Activated CD4-positive, CD25-positive, alpha-beta regulatory T cell treated with anti-CD3 and anti-CD28 coated beads, Interleukin-2, amount 50 U/mL, for 24 hours (primary cell): ENCODE results near the gene TBC1D5.
A peak's percentile ranks its signal among the peaks of the same experiment; 100 is the strongest.

Experiments used
- ATAC-seq, 2 donors: fragments of 150-1000 bp; cut with Tn5 transposase; one replicate each; pipeline ENCODE4 v1.10.0; 2021; ENCODE audit warnings: mild to moderate bottlenecking in 1 of 2, moderate library complexity in 1 of 2

TBC1D5 gene

DNA sequence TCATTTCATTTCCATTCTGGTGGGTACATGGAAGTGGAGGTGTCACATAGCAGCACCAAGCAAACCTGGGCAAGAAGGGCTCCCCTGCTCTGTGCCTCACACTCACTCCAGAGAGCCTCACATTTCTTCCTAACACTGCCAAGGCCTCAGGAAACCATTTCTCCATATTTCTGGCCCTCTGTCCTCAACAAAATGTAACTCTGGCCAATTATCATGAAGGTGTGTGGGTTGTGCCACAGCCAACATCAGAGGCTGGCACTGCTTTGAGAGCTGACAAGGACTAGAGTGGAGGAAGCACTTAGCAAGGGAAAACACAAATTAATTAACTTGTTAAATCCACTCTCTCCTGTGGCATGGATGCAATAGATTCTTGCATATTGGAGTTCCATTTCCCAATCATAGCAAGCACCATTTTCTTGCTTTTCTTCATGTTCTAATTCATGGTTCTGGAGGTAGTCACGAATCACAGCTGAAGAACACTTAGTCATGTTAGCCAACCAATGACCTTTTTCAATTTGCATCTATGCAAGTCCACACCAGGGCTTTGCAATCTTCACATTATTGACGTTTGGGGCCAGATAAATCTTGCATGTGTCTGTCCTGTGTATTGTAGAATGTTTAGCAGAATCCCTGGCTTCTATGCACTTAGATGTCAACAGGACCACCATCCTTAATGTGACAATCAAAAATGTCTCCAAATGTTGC is 616.5 kb downstream of the TBC1D5 start:
- no peak for ATAC-seq

DNA sequence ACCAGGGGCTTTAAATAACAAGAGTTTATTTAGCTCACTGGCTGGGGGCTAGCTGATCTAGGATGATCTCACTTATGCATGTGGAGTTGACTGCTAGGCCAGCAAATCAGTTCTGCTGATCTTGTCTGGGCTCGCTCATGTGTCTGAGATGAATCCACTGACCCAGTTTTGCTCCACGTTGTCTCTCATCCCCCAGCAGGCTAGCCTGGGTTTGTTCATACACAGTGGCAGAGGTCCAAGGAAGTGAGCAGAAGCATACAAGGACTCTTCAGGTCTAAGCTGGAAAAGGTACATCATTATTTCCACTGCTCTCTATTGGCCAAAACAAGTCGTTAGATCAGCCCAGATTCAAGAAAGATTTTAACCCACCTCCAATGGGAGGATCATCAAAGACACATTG is 619.7 kb downstream of the TBC1D5 start:
- no peak for ATAC-seq

DNA sequence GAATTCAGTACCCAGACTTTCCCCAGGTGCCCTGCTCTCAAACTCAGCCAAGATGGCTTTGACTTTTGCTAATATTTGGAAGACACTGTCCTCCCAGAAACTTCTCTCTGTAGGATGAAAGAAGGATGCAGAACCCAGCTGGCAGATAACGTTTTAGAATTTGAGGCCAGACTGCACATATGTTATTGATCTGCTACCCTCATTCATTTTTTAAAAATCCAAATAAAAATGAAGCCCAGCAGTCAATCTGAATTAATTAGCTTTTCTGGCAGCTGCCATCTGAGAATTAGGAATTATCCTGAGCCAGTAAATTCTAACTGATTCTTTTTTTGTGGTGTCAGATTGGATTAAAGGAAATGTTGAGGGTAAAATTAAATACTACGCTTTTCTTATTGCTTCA is 621.1 kb downstream of the TBC1D5 start:
- no peak for ATAC-seq

DNA sequence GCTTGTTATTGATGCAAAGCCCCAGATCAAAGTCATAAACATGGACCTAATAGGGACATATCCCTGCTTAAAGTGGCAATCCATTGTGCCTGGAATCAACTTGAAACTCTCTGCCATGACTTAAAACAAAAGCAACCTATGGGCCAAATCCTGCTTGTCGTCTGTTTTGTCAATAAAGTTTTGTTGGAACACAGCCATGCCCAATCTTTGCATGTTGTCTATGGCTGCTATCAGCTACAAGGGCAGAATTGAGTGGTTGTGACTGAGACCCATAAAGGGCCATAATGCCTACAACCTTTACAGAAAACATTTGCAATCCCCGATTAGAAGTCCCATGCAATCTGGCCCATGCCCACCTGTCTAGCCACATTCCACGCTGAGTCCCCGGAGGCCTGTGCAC is 622.3 kb downstream of the TBC1D5 start:
- ATAC-seq: no peak

- no peak for ATAC-seq
Observed at GRCh38 chr3:17119201-17120072, 623.0 kb downstream of the TBC1D5 start.

GRCh38 chr3:17118771-17119170 is 623.7 kb downstream of the TBC1D5 start:
- no peak for ATAC-seq

DNA sequence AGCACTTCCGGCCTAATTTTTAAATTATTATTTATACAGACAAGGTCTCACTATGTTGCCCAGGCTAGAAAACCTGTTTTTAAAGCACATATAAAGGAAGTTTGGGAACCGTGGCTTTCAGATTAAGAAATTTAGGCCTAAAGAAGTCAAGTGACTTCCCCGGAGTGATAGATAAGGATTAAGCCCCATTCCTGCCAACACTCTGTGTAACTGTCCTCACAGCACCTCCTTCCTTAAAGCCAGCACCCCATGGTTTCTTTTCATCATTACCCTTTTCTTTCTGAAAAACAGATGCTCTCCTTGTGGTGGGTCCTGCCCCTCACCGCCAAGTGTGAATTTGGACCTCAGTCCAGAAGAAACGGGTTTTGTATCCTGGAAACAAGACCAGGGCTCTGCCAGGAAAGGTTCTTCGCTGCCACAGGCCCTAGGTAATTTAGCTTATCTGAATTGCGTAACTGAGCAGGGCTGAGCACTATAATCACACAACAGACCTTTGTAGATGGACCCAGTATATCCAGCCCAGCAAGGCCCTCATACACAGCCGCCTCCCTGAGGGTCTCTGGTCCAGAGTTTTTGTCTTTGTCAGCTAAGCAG is 626.3 kb downstream of the TBC1D5 start:
- no peak for ATAC-seq

- no peak for ATAC-seq
Observed at GRCh38 chr3:17115186-17115585, 627.2 kb downstream of the TBC1D5 start.

DNA sequence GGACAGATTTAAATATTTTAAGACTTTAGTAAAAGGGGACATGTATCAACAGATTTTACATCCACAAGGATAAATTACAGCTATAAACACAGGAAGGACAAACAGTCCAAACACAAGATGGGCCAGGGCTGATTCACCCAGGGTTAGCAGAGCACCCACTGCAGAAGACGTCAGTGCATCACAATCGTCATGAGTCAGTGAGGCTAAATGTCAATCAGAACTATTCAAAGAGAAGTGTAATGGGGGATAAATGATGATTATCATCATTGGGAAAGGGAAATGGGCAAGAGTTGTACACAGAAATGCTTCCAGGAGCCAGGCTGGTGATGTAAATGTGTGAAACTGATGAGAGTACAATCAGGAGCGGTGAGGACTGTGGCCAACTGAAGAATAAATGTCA is 630.8 kb downstream of the TBC1D5 start:
- ATAC-seq: no peak

DNA sequence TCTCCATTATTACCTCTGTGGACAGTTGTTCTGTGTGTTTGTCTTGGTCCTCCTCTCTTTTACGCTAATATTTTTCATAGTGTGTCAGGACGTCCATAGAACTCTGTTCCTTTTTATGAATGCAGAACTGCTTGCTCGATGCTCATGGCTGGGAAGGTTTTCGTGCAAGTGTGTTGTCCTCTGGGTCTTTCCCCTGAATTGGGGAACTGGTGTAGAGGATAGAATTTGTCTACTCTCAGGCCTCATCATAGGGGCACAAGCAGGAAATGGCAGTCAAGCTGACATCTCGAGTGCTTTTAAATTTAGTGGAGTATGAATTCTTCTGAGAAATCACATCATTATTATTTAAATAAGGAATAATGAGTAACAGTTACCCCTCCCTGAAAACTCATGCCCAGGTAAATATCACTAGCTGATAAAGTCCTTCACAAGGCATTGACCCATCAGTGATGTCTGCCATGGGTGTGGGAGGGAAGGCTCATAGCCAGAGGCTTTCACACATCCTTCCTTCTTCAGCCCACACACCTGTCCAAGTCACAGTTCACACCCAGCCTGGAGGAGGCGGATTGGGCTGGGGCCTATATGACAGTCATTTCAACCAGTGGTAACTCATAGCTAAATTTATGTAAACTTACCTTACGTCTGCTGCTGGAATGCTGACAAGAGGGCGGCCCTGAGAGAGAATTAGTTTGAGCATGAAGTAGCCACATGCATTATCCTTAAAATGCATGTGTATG is 631.6 kb downstream of the TBC1D5 start:
- peak in 1 of 2 donors; percentile 27 for ATAC-seq
